Vagina (tissue), 2 donors: ENCODE results near the gene CSF3R.

Experiments
- CTCF ChIP-seq, 3 experiments: fragments of 450-650 bp in 2 of 3; fragments of 200-600 bp in 1 of 3; sonication (generic) in 1 of 3; IDR thresholded peaks; one replicate each; pipeline ENCODE4 v1.5.1; 2017 to 2019; ENCODE audit warnings: antibody characterized with exemption in 3 of 3, mild to moderate bottlenecking in 2 of 3, moderate library complexity in 2 of 3
- POLR2A ChIP-seq, 2 donors: fragments of 450-650 bp; IDR thresholded peaks; one replicate each; pipeline ENCODE4 v1.6.1; 2017; ENCODE audit warnings: antibody characterized with exemption in 2 of 2, mild to moderate bottlenecking in 2 of 2, moderate library complexity in 2 of 2
- POLR2AphosphoS5 ChIP-seq, 2 donors: sonication (generic); formaldehyde crosslinking; IDR thresholded peaks; one replicate each; pipeline ENCODE4 v1.9.0; 2017; ENCODE audit warnings: antibody characterized with exemption in 2 of 2, mild to moderate bottlenecking in 2 of 2, low read depth in 1 of 2; ENCODE audit not compliant: insufficient read depth in 1 of 2

DNA sequence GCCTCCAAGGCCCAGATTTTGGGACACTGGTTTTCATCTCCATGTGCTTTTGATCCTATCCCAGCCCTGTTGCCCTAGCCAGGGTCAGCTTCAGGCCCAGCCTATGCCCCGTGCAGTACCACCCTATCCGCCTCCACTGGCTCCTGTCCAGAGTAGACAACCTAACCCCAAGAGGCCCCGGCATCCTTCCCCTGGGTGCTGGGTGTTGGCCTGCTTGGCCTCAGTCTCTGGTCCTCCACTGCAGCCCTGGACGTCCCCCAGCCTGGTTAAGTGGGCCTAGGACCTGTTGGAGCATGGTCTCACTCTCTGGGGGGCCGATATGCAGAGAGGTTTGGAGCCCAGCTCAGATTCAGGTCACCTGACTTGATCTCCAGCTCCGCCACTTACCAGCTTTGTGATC is 1.6 kb downstream of the CSF3R start:
- no peak for TF ChIP-seq CTCF (IDR thresholded peaks at IDR 0.05)
- TF ChIP-seq POLR2A (IDR thresholded peaks at IDR 0.05), result no peak
- TF ChIP-seq POLR2AphosphoS5 (IDR thresholded peaks at IDR 0.05; ENCODE audit: insufficient read depth in 1 of 2, low read depth in 1 of 2), result no peak
